Hematopoietic multipotent progenitor cell treated with erythropoietin and hydrocortisone succinate and interleukin-3 and kit ligand, for 15 days (in vitro differentiated cells): ENCODE data around the gene CDK11A.
A peak's percentile ranks its signal among the peaks of the same experiment; 100 is the strongest.

Experiments
- DNase-seq: peaks from one replicate; pipeline ENCODE4 v3.0.0-alpha.2; 2015; ENCODE audit warnings: low spot score

Gene CDK11A

GRCh38 chr1:1724035-1724864 lies at the start of gene CDK11A:
CDK11A (minus strand) TSS chr1:1724357; CDS start chr1:1722818, 1,539 bp downstream.
- DNase-seq = peak; percentile 98

GRCh38 chr1:1773874-1774273 lies 49.7 kb upstream of the CDK11A start:
- DNase-seq = no peak

- no peak for DNase-seq
Measured at GRCh38 chr1:1771096-1771495, 46.9 kb upstream of the CDK11A start.

DNA sequence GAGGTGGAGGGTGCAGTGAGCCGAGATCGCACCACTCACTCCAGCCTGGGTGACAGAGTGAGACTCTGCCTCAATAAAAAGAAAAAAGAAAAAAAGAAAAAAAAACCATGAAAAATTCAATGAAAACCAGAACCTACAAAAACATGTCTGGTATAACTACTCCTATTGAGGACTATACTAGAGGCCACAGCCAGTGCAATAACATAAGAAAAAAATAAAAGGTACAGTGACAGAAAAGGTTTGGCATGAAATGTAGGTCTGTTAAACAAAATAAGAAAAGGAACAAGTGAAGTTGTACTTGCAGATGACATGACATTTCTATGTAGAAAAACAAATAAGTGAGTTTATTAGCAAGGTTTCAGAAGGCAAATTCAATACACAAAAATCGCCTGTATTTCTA lies 45.9 kb upstream of the CDK11A start:
- DNase-seq = no peak

- no peak for DNase-seq
Measured at GRCh38 chr1:1768249-1768992, 44.3 kb upstream of the CDK11A start.

GRCh38 chr1:1764876-1765470 lies 40.8 kb upstream of the CDK11A start:
- no peak for DNase-seq

DNA sequence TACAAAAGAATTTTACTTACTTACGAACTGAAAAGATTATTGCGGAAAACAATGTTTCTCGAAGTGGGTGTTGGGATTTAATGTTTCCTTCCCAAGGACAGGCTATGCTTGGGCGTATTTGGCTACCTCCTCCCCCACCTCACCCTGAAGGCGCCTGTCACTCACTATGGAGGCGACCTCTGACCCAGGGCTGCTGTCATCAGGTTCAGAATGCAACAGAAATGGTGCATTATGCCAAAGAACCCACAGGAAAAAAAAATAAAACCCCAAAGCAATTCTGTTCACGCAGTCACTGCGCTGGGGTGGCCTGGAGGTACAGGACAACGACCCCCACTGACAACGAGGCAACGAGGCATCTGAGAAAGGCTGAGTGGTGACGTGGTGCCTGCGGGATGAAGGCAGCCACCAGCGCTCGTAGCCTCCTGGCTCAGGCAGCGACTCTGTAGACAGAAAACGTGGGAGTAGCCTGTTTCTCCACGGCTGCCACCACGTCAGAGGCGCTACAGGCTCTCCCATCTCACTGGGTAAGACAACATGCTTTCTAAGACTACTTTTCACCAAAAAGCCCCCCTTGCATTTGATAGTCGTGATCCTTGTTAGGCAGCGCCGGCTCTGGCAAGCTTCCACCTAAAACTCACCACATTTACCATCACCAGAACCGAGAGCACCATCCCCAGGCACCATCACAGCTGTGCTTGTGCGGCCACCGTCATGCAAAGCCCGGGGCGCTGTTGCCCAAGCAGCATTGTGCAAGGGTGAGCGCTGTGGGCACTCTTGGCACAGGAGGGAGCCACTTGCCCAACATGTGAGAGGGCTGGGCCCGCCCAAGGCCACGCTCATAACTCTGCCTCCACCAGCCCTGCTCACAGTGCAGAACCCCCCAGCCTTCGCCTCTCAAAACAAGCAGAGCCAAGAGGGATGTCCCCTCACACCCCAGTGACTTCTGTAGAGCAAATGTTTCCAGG lies 39.8 kb upstream of the CDK11A start:
- no peak for DNase-seq

DNA sequence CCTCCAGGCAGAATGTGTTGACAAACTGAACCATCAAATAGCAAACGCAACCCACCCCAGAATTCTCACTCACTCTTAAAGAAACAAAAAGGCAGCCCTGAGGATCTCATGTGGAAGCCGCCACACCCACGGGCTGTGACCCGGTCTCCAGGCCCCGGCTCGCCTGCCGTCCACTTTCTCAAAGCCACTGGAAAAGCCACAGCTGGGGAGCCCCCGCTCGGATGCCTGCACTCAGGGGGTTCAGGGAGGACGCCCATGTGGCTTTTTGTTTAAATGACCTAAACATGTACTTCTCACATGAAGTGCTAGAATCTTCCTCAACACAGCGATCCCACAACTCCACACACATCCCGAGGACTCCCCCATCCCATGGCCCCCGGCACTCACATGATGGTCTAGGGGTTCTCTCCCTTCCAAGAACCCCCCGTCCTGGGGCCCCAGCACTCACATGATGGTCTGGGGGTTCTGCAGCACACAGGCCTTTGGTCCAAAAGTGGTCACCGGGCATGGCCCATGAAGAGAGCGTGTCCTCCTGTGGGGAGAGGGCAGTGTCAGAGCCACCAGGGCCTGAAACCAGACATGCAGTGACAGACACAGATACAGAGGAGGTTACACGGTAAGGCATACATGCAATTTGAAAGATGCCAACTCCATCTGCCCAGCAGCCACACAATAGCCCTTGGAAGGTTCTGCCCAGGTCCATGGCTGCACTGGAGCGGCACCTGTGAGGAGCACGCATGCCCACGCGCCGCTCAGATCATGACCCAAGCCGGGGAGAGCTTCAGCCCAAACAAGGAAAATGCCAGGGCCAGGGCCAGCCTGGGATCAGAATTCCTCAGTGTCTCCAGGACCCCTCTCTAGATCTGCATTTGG lies 37.6 kb upstream of the CDK11A start:
- DNase-seq = no peak

GRCh38 chr1:1760715-1761114 lies 36.6 kb upstream of the CDK11A start:
- DNase-seq = no peak

GRCh38 chr1:1760345-1760650 lies 36.1 kb upstream of the CDK11A start:
- no peak for DNase-seq

- no peak for DNase-seq
Measured at GRCh38 chr1:1759456-1760344, 35.5 kb upstream of the CDK11A start.

DNA sequence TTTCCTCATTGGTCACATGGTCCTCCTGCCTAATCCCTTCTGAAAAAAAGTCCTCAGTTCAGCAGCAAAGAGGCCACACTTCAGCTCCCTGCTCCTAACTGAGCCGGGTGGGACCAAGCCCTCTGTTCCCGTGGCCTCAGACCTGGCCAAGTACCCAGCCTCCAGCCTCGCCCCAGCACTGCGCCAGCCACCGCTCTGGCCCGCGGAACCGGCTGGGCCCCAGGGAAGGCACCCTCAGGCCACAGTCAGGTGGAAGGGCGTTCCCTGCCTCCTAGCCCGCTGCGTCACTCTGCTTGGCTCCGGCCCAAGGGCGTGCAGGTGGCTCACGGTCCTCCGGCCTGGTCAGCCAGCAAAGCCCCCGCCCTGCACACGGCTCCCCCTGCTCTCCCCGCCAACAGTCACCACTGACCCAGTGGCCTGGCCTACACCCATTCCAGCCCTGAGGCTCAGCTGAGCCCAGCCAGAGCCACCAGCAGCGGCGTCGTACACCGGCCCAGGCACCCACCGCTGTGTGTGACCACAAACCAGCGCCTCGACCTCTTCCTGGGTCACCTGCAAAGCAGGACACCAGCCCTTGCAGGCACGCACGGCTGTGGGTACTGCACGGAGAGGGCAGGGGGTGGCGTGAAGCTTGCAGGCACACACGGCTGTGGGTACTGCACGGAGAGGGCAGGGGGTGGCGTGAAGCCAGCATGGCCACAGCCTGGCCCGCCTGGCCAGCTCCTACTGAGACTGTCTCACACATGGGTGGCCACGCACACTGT lies 34.7 kb upstream of the CDK11A start:
- peak; percentile 61 for DNase-seq

DNA sequence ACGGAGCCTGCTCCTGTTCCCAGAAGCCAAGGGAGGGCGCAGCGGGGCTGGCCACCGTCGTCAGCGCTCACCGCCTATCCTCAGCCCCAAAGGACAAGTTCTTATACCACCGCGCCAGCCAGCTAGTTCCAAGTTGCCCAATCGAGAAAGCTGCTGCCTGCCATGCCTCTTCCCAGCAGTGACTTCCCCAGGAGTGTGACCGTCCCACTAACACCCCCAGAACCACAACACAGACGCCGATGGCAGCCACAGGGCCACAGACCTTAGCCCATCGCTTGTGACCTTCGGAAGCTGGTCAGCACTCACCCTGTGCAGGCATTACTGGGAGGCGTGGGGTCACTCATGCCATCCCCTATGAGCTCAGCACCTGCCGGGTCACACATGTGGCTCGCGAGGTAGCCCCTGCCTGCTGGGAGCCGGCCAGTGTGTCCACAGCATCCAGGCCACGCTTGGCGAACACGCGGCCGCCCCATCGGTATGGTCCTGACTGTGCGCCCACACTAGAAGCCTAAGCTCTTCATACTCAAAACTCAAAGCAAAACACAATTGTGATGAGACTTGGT lies 34.0 kb upstream of the CDK11A start:
- no peak for DNase-seq

- DNase-seq = no peak
Measured at GRCh38 chr1:1757422-1758058, 33.4 kb upstream of the CDK11A start.

DNA sequence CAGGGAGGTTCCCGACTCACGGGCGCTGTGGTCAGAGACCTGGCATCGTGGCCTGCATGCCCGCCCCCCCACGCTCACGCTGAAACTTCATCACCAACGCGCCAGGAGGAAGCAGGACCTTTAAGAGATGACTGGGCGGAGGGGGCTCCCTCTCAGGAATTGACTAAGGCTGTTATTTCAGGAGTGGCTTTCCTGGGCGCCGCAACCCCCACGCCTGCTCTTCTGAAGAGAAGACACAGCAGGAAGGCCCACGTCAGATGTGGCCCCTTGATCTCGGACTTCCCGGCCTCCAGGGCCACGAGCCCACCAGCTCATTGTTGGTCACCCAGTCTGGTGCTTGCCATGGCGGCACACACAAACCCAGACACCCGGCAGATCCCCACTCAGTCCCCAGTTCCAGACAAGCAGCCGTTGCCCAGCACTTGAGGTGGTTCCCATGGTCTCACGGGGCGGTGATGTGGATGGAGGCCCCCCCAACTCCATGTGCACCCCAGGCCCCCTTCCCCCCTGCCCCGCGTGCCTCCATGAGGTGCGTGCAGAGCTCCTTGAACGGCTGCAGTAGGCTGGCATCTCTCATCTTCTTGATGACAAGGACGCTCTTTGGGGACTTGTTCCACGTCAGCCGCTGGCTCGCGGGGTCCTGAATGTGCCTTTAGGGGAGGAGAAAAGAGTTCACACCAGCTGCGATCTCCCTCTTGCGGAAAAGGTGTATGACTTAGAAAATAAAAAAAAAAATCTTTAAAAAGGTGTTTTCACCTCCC lies 32.7 kb upstream of the CDK11A start:
- DNase-seq = no peak

- no peak for DNase-seq
Measured at GRCh38 chr1:1755852-1756251, 31.7 kb upstream of the CDK11A start.

DNA sequence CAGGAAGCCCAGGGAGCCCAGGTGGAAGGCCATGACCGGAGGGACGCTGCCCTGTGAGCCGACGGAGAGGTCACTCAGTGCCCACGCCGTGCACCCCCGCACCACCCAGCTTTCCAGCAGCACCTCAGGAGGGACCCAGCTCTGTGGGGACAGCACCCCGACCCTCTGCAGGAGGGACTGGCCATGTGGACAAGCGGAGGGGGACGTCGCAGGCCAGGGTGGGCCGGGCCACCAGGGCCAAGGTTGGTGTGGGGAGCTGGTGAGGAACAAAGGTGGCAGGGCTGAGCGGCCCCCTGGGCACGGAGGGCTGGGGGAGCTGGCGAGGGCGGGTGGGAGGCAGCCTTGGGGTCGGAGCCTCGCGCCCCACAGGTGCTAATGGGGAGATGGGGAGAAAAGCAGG lies 31.3 kb upstream of the CDK11A start:
- no peak for DNase-seq
